A549 (cell line): ENCODE measurements around the gene GATA5. TPM values are rescaled to one million over a fixed set of nuclear protein-coding genes. Genes with fewer than 3 reads are reported as not detected.

ENCODE experiments used
- ATAC-seq, 2 experiments: fragments of 200-7000 bp in 1 of 2; fragments of >200 bp in 1 of 2; cut with Nextera tagmentation in 1 of 2; cut with Tn5 transposase in 1 of 2; 3 replicates each; pipeline versions ENCODE4 v1.8.0 to v1.9.1; 2018 to 2020; ENCODE audit warnings: mild to moderate bottlenecking in 1 of 2, moderate library complexity in 1 of 2
- CTCF ChIA-PET: fragments of 300-600 bp; sonication (Branson Sonifier 250); formaldehyde crosslinking; extraction: SDS; loops from one replicate; lab custom pipeline; 2021; ENCODE audit warnings: antibody characterized with exemption, inconsistent platforms; lab: Yijun Ruan, JAX
- POLR2A ChIA-PET: fragments of 350-600 bp; formaldehyde crosslinking; extraction: SDS; loops from one replicate; lab custom pipeline; 2021; ENCODE audit warnings: antibody characterized with exemption, inconsistent platforms; lab: Yijun Ruan, JAX
- DNase-seq, 2 experiments: peaks; one replicate each; pipeline versions ENCODE4 v3.0.0 to v3.0.0-alpha.2; 2011 to 2016; ENCODE audit warnings: low read depth in 1 of 2, low spot score in 1 of 2
- FAIRE-seq: peaks from 2 replicates; lab custom pipeline; 2011; peaks lifted over from hg19 to GRCh38; lab: Jason Lieb, UNC
- H3K27ac ChIP-seq, 2 experiments: fragments of >200 bp; sonication (Bioruptor Twin); formaldehyde crosslinking; 3 replicates each; pipeline ENCODE4 v1.5.1; 2016 to 2017
- H3K4me1 ChIP-seq: fragments of >200 bp; sonication (Bioruptor Twin); formaldehyde crosslinking; 3 replicates; pipeline ENCODE4 v1.6.1; 2016
- H3K4me2 ChIP-seq: fragments of >200 bp; sonication (Bioruptor Twin); formaldehyde crosslinking; 3 replicates; pipeline ENCODE4 v1.6.1; 2016
- H3K4me3 ChIP-seq: fragments of >200 bp; sonication (Bioruptor Twin); formaldehyde crosslinking; 3 replicates; pipeline ENCODE4 v1.5.1; 2016
- H3K9me3 ChIP-seq: fragments of >200 bp; sonication (Bioruptor Twin); formaldehyde crosslinking; 3 replicates; pipeline ENCODE4 v1.6.1; 2016
- ATOH8 ChIP-seq: fragments of 250-450 bp; sonication (Bioruptor Pico); IDR thresholded peaks from 2 replicates; pipeline ENCODE4 v1.5.0; 2020; ENCODE audit warnings: low read depth, mild to moderate bottlenecking, moderate library complexity
- CBX2 ChIP-seq: fragments of 200-600 bp; sonication (generic); IDR thresholded peaks from 2 replicates; pipeline ENCODE4 v1.6.1; 2016; ENCODE audit warnings: low read depth, mild to moderate bottlenecking, borderline replicate concordance
- CHD2 ChIP-seq: fragments of 150-350 bp; IDR thresholded peaks from 2 replicates; pipeline ENCODE4 v1.6.1; 2014; ENCODE audit warnings: low read length; ENCODE audit not compliant: partially characterized antibody
- CTCF ChIP-seq: fragments of >200 bp; sonication (Bioruptor Twin); formaldehyde crosslinking; IDR thresholded peaks from 3 replicates; pipeline ENCODE4 v1.5.1; 2016
- ELK1 ChIP-seq: fragments of 150-350 bp; IDR thresholded peaks from 2 replicates; pipeline ENCODE4 v1.6.1; 2014; ENCODE audit warnings: low read depth, mild to moderate bottlenecking, low read length
- FOSB ChIP-seq: fragments of 250-450 bp; sonication (Bioruptor Pico); IDR thresholded peaks from 2 replicates; pipeline ENCODE4 v1.5.0; 2020; ENCODE audit warnings: mild to moderate bottlenecking, moderate library complexity
- HES2 ChIP-seq: fragments of >200 bp; sonication (Bioruptor Twin); formaldehyde crosslinking; IDR thresholded peaks from 2 replicates; pipeline ENCODE4 v1.6.1; 2016
- HEYL ChIP-seq: fragments of 250-450 bp; sonication (Bioruptor Pico); IDR thresholded peaks from 2 replicates; pipeline ENCODE4 v1.8.0; 2021; ENCODE audit warnings: mild to moderate bottlenecking, moderate library complexity
- HMGXB4 ChIP-seq: fragments of 250-450 bp; sonication (Bioruptor Pico); IDR thresholded peaks from 2 replicates; pipeline ENCODE4 v1.5.0; 2021; ENCODE audit warnings: mild to moderate bottlenecking, moderate library complexity, borderline replicate concordance
- JUN ChIP-seq, 2 experiments: fragments of >200 bp; sonication (Bioruptor Twin); formaldehyde crosslinking; IDR thresholded peaks; 2 replicates in 1 of 2; 3 replicates in 1 of 2; pipeline ENCODE4 v1.6.1; 2016 to 2017
- MAX ChIP-seq: IDR thresholded peaks from 2 replicates; pipeline ENCODE4 v1.6.1; 2012
- MAZ ChIP-seq: fragments of 150-350 bp; IDR thresholded peaks from 2 replicates; pipeline ENCODE4 v1.6.1; 2014; ENCODE audit warnings: antibody characterized with exemption, low read depth, low read length, borderline replicate concordance
- MYC ChIP-seq: IDR thresholded peaks from 2 replicates; pipeline ENCODE4 v1.6.1; 2012; ENCODE audit warnings: mild to moderate bottlenecking, inconsistent platforms, low read length, improper control_type of control experiment, borderline replicate concordance
- NFE2L2 ChIP-seq: fragments of 150-350 bp; conservative IDR thresholded peaks from 2 replicates; pipeline ENCODE4 v1.6.1; 2014; ENCODE audit warnings: low read length
- NPAS2 ChIP-seq: fragments of 250-450 bp; sonication (Bioruptor Pico); IDR thresholded peaks from 2 replicates; pipeline ENCODE4 v1.8.0; 2022; ENCODE audit warnings: mild to moderate bottlenecking, moderate library complexity, borderline replicate concordance
- POLR2AphosphoS2 ChIP-seq: conservative IDR thresholded peaks from 2 replicates; pipeline ENCODE4 v1.6.1; 2012; ENCODE audit warnings: low read length, improper control_type of control experiment, inconsistent platforms
- RARB ChIP-seq: fragments of 250-450 bp; sonication (Bioruptor Pico); IDR thresholded peaks from 2 replicates; pipeline ENCODE4 v1.8.0; 2021; ENCODE audit warnings: mild to moderate bottlenecking, moderate library complexity
- RCOR1 ChIP-seq: fragments of 150-350 bp; IDR thresholded peaks from 2 replicates; pipeline ENCODE4 v1.6.1; 2014; ENCODE audit warnings: antibody characterized with exemption, low read length, low read depth
- REST ChIP-seq: fragments of 200-600 bp; sonication (generic); IDR thresholded peaks from 2 replicates; pipeline ENCODE4 v1.6.1; 2016; ENCODE audit warnings: antibody characterized with exemption, mild to moderate bottlenecking, moderate library complexity
- RNF2 ChIP-seq: fragments of 200-600 bp; sonication (generic); IDR thresholded peaks from 2 replicates; pipeline ENCODE4 v1.6.1; 2016; ENCODE audit warnings: low read depth, mild to moderate bottlenecking, antibody characterized with exemption, moderate library complexity, borderline replicate concordance
- WGBS: methylation state at CpG from one replicate; pipeline ENCODE4 v1.1.6; 2017; ENCODE audit errors: missing lambda C conversion rate; 5-methylcytosine and 5-hydroxymethylcytosine counted together
- polyA plus RNA-seq, 4 experiments: library from polyadenylated mRNA; depleted of rRNA in 3 of 4; stranded (reverse); fragments of >200 nt; fragmentation: RNase III in 1 of 4; extraction: RNeasy Plus Mini Kit Qiagen cat#74134 plus additional on column Dnase treatment in 1 of 4; gene quantifications; 2 replicates in 3 of 4; 3 replicates in 1 of 4; pipeline ENCODE4 v1.2.3, GENCODE V29; 2011 to 2017

GATA5 gene
- polyA plus RNA-seq, 2 of the 4 experiments (the other 2 are of a cell fraction): 0.21 to 0.72 TPM

GRCh38 chr20:62469352-62469751 lies 6.4 kb downstream of the GATA5 start:
- WGBS: 59% methylated on average over 17 of the region's 17 CpGs
- no peak for FAIRE-seq

More at GRCh38 chr20:62469352-62469751, 6.4 kb downstream of the GATA5 start:
- POLR2A ChIA-PET: no interaction called here
- DNase-seq (no peak), ATAC-seq (no peak)
- Histone ChIP-seq H3K4me1 (no peaks in the 10 kb centered on the region), H3K27ac (no peak overlapping the region), H3K4me2 (no peak overlapping the region), H3K9me3 (no peaks in the 10 kb centered on the region), H3K4me3 (no peak overlapping the region)
- CTCF ChIA-PET: no interaction called here
- TF ChIP-seq HMGXB4 (CRISPR knock-in tag) (no peak), REST (no peak), CBX2 (no peak), FOSB (CRISPR knock-in tag) (no peak), HES2 (no peak), ATOH8 (no peak), HEYL (CRISPR knock-in tag) (no peak), MAZ (no peak), NFE2L2 (no peak), MAX (no peak), NPAS2 (no peak), CHD2 (no peak), RNF2 (no peak), RARB (CRISPR knock-in tag) (no peak), JUN (IDR thresholded peaks at IDR 0.05) (no peak), POLR2AphosphoS2 (no peak), ELK1 (no peak), MYC (no peak), RCOR1 (no peak), CTCF (no peak)
